Ishikawa (cell line): ENCODE measurements around the gene LRRC8D.
A peak's percentile ranks its signal among the peaks of the same experiment; 100 is the strongest.

Experiments used
- CEBPB ChIP-seq: IDR thresholded peaks from 2 replicates; pipeline ENCODE4 v1.6.1; 2012
- CREB1 ChIP-seq: IDR thresholded peaks from 2 replicates; pipeline ENCODE4 v1.6.1; 2012; ENCODE audit warnings: low read depth
- EGR1 ChIP-seq: IDR thresholded peaks from 2 replicates; pipeline ENCODE4 v1.6.1; 2012
- EP300 ChIP-seq: IDR thresholded peaks from 2 replicates; pipeline ENCODE4 v1.6.1; 2012; ENCODE audit warnings: borderline replicate concordance
- MAX ChIP-seq: IDR thresholded peaks from 2 replicates; pipeline ENCODE4 v1.6.1; 2012
- RAD21 ChIP-seq: IDR thresholded peaks from 2 replicates; pipeline ENCODE4 v1.6.1; 2012; ENCODE audit warnings: low read depth
- ZBTB7A ChIP-seq: IDR thresholded peaks from 2 replicates; pipeline ENCODE4 v1.6.1; 2012; ENCODE audit warnings: low read depth
- TF ChIP-seq, protein P1 (sequence below): IDR thresholded peaks from 2 replicates; pipeline ENCODE4 v1.6.1; 2012; ENCODE audit warnings: low read depth, mild to moderate bottlenecking

- TF ChIP-seq CEBPB (no peak), MAX (0 out of 2 replicates have a peak, but pooled peaks have one; percentile 5), EP300 (no peak), CREB1 (no peak), EGR1 (no peak), ZBTB7A (no peak), RAD21 (no peak)
- TF ChIP-seq, protein P1, sequence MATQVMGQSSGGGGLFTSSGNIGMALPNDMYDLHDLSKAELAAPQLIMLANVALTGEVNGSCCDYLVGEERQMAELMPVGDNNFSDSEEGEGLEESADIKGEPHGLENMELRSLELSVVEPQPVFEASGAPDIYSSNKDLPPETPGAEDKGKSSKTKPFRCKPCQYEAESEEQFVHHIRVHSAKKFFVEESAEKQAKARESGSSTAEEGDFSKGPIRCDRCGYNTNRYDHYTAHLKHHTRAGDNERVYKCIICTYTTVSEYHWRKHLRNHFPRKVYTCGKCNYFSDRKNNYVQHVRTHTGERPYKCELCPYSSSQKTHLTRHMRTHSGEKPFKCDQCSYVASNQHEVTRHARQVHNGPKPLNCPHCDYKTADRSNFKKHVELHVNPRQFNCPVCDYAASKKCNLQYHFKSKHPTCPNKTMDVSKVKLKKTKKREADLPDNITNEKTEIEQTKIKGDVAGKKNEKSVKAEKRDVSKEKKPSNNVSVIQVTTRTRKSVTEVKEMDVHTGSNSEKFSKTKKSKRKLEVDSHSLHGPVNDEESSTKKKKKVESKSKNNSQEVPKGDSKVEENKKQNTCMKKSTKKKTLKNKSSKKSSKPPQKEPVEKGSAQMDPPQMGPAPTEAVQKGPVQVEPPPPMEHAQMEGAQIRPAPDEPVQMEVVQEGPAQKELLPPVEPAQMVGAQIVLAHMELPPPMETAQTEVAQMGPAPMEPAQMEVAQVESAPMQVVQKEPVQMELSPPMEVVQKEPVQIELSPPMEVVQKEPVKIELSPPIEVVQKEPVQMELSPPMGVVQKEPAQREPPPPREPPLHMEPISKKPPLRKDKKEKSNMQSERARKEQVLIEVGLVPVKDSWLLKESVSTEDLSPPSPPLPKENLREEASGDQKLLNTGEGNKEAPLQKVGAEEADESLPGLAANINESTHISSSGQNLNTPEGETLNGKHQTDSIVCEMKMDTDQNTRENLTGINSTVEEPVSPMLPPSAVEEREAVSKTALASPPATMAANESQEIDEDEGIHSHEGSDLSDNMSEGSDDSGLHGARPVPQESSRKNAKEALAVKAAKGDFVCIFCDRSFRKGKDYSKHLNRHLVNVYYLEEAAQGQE: no peak
Measured at GRCh38 chr1:89822109-89822962, 1.5 kb downstream of the LRRC8D start.
